B cell (primary cell): ENCODE data around the gene GRK6. TPM values are rescaled to one million over a fixed set of nuclear protein-coding genes. Genes with fewer than 3 reads are reported as not detected.

ENCODE experiments used
- ATAC-seq: fragments of 200-7000 bp; cut with Tn5 transposase; one replicate; pipeline ENCODE4 v1.10.0; 2021; ENCODE audit warnings: low read depth, mild to moderate bottlenecking, moderate number of reproducible peaks, moderate library complexity
- CTCF ChIA-PET: fragments of 350-600 bp; sonication (Branson Sonifier 250); formaldehyde crosslinking; loops from one replicate; lab custom pipeline; 2021; ENCODE audit warnings: antibody characterized with exemption, inconsistent platforms; lab: Charles Lee
- POLR2A ChIA-PET: fragments of 350-600 bp; sonication (Branson Sonifier 250); formaldehyde crosslinking; loops from one replicate; lab custom pipeline; 2021; ENCODE audit warnings: antibody characterized with exemption; lab: Charles Lee
- DNase-seq: peaks from one replicate; pipeline ENCODE4 v3.0.0; 2013
- H2AFZ ChIP-seq: 2 replicates; pipeline ENCODE4 v1.6.1; 2012; ENCODE audit warnings: mild to moderate bottlenecking, low read depth, low read length; ENCODE audit not compliant: insufficient read depth, poor library complexity, severe bottlenecking
- H3K27ac ChIP-seq, 2 donors: 1 replicate in 1 of 2; 2 replicates in 1 of 2; pipeline ENCODE4 v1.5.1; 2012 to 2013; ENCODE audit warnings: low read length in 2 of 2, mild to moderate bottlenecking in 2 of 2, moderate library complexity in 1 of 2
- H3K27me3 ChIP-seq, 4 experiments: fragments of 200-600 bp in 1 of 4; sonication (generic) in 1 of 4; replicated peaks in 1 of 4; 1 replicate in 2 of 4; 2 replicates in 2 of 4; pipeline versions ENCODE4 v1.6.1 to v1.7.0; 2013 to 2016; ENCODE audit warnings: low read length in 3 of 4, mild to moderate bottlenecking in 2 of 4, mixed read lengths in 1 of 4, moderate library complexity in 1 of 4; ENCODE audit not compliant: insufficient read depth in 4 of 4, control insufficient read depth in 3 of 4; ENCODE audit errors: control extremely low read depth in 1 of 4
- H3K36me3 ChIP-seq, 2 experiments: replicated peaks in 1 of 2; 1 replicate in 1 of 2; 2 replicates in 1 of 2; pipeline versions ENCODE4 v1.6.1 to v1.7.1; 2013; ENCODE audit warnings: low read length in 1 of 2; ENCODE audit not compliant: insufficient read depth in 2 of 2, control insufficient read depth in 1 of 2; ENCODE audit errors: control extremely low read depth in 1 of 2, extremely low read depth in 1 of 2
- H3K4me1 ChIP-seq, 2 donors: fragments of 200-600 bp in 1 of 2; sonication (generic) in 1 of 2; 1 replicate in 1 of 2; 2 replicates in 1 of 2; pipeline versions ENCODE4 v1.5.1 to v1.6.1; 2013 to 2017; ENCODE audit warnings: low read length in 2 of 2; ENCODE audit not compliant: control insufficient read depth in 2 of 2, insufficient read depth in 2 of 2
- H3K4me2 ChIP-seq: replicated peaks from 2 replicates; pipeline ENCODE3; 2012; ENCODE audit warnings: mild to moderate bottlenecking, low read depth, low read length; ENCODE audit not compliant: poor library complexity, severe bottlenecking
- H3K4me3 ChIP-seq, 5 experiments: fragments of 200-600 bp in 1 of 5; sonication (generic) in 1 of 5; 1 replicate in 3 of 5; 2 replicates in 2 of 5; pipeline versions ENCODE4 v1.5.1 to v1.7.0; 2011 to 2016; ENCODE audit warnings: low read length in 4 of 5, mild to moderate bottlenecking in 4 of 5, low read depth in 2 of 5, control low read depth in 1 of 5, moderate library complexity in 1 of 5; ENCODE audit not compliant: insufficient read depth in 1 of 5; ENCODE audit errors: control extremely low read depth in 1 of 5, extremely low read depth in 1 of 5
- H3K79me2 ChIP-seq: fragments of 200-600 bp; sonication (generic); one replicate; pipeline ENCODE4 v1.6.0; 2016; ENCODE audit warnings: low read length; ENCODE audit not compliant: control insufficient read depth, insufficient read depth
- H3K9ac ChIP-seq: fragments of 200-600 bp; sonication (generic); 2 replicates; pipeline ENCODE4 v1.6.1; 2017; ENCODE audit warnings: mild to moderate bottlenecking, low read length, moderate library complexity
- H3K9me3 ChIP-seq, 3 donors: one replicate each; pipeline versions ENCODE4 v1.6.1 to v1.7.1; 2013; ENCODE audit warnings: low read length in 2 of 3; ENCODE audit not compliant: control insufficient read depth in 2 of 3, insufficient read depth in 1 of 3; ENCODE audit errors: control extremely low read depth in 1 of 3
- H4K20me1 ChIP-seq: 2 replicates; pipeline ENCODE4 v1.6.0; 2012; ENCODE audit warnings: mild to moderate bottlenecking, low read length; ENCODE audit not compliant: insufficient read depth, control insufficient read depth, poor library complexity, severe bottlenecking
- H3K27ac Mint-ChIP-seq: one replicate; pipeline ENCODE4 v1.8.0; 2021; ENCODE audit warnings: mixed read lengths
- H3K27me3 Mint-ChIP-seq: one replicate; pipeline ENCODE4 v1.8.0; 2021; ENCODE audit warnings: mixed read lengths
- H3K4me1 Mint-ChIP-seq: one replicate; pipeline ENCODE4 v1.8.0; 2021; ENCODE audit warnings: mixed read lengths
- H3K4me3 Mint-ChIP-seq: one replicate; pipeline ENCODE4 v1.8.0; 2021; ENCODE audit warnings: mixed read lengths
- H3K9me3 Mint-ChIP-seq: one replicate; pipeline ENCODE4 v1.8.0; 2022; ENCODE audit warnings: mixed read lengths; ENCODE audit not compliant: insufficient read depth
- CTCF ChIP-seq: fragments of 200-600 bp; IDR thresholded peaks from one replicate; pipeline ENCODE4 v1.8.0; 2022; ENCODE audit warnings: antibody characterized with exemption, mild to moderate bottlenecking
- EZH2 ChIP-seq: IDR thresholded peaks from 2 replicates; pipeline ENCODE4 v1.6.1; 2012; ENCODE audit warnings: borderline replicate concordance, low read depth, mild to moderate bottlenecking, moderate library complexity, low read length; ENCODE audit not compliant: insufficient read depth, poor library complexity, severe bottlenecking
- WGBS: methylation state at CpG from one replicate; pipeline ENCODE4 v1.1.5; 2013; ENCODE audit warnings: missing lambda C conversion rate; ENCODE audit not compliant: insufficient coverage; 5-methylcytosine and 5-hydroxymethylcytosine counted together
- intact Hi-C: fragments of 100-400 bp; cut with micrococcal nuclease; formaldehyde crosslinking; loops from one replicate; pipeline ENCODE4 v1.10.0; 2022
- polyA plus RNA-seq: library from polyadenylated mRNA; depleted of rRNA; stranded (reverse); fragments of >200 nt; gene quantifications from 2 replicates; pipeline ENCODE4 v1.2.3, GENCODE V29; 2012
- total RNA-seq, 2 donors: library from RNA; stranded (reverse); fragments of 120-200 nt in 1 of 2; gene quantifications; 1 replicate in 1 of 2; 2 replicates in 1 of 2; pipeline versions ENCODE4 v1.2.3 to v1.2.4, GENCODE V29; 2013 to 2022

The GRK6 gene
- total and polyA plus RNA-seq, 2 donors (not counting 1 experiment from before 2014, with no cell fraction given), result 155 to 173 TPM

DNA sequence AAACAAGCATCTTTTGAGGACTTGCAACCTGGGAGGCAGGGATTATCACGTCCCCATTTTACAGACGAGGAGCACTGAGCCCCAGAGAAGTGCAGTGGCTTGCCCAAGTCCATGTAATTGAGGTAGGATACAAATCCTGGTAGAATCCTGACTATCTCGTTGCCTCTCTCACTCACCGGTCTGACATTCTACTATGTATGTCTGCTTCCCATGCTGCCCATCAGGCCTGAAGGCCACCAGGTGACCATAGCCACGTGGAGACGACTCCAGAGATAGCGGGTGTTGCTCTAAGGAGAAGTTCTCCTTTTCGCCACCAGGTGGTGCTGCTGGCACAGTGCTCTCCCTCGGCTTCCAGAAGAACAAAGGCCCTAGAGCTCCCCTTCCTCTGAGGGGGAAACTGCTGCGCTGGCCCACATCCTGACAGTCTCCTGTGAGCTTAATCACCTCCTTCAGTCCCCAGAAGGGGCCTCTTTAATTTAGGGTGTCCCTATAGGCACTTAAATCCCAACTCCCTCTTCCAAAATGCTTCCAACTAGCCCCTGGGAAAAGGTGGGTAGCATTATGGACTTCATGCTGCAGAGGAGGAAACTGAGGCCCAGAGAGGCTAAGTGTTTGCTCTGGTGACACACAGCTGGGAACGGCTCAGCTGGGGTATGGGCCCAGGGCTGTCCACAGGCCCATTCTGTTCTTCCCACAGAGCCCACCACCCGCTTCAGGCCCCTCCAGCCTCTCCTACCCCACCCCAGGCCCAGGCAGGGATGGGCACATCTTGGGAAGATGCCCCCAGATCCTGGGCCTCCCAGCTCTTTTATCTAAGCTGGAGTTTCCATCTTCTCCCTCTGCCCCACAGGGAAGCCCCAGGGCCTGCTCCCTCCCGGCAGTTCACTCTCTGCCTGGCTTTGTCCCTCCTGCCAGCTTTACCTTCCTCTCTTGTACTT is 35.8 kb upstream of the GRK6 start:
- H2AFZ ChIP-seq, result no peak overlapping the region
- 20% methylated on average over 13 of the region's 13 CpGs for WGBS
- Mint-ChIP-seq H3K4me1 (peaks cover 27% of the 10 kb centered on the region), H3K4me3 (no peak overlapping the region), H3K27me3 (peaks cover 3% of the 10 kb centered on the region), H3K27ac (peak overlapping the region; percentile 7), H3K9me3 (no peaks in the 10 kb centered on the region)
- H3K4me3 ChIP-seq, result no peak overlapping the region
- CTCF ChIA-PET, result interaction anchor here (0.5 to 10.1 kb wide), 43 partner anchors 10 to 821 kb away, joined by 3 to 186 read pairs (median 4); partner anchors contain the start of genes DBN1, DOK3, F12 and GRK6
- ATAC-seq, result peak; percentile 93
- H3K79me2 ChIP-seq, result no peaks in the 10 kb centered on the region
- peak; percentile 90 for DNase-seq
- H3K36me3 ChIP-seq, result no peaks in the 10 kb centered on the region
- no peak overlapping the region for H3K9ac ChIP-seq
- TF ChIP-seq EZH2 (no peak), CTCF (peak; percentile 94)
- intact Hi-C loops, result loop anchor here (1.0 to 2.0 kb wide), 6 partner anchors 13 to 680 kb away; partner anchors contain the start of genes PDLIM7 and RGS14
- H4K20me1 ChIP-seq, result no peaks in the 10 kb centered on the region
- H3K27ac ChIP-seq, result no peak overlapping the region
- POLR2A ChIA-PET, result interaction anchor here (0.7 to 2.3 kb wide), 3 partner anchors 11 to 63 kb away, joined by 3 to 17 read pairs (median 7); no protein-coding TSS in a partner anchor
- H3K4me2 ChIP-seq, result no peak overlapping the region
- no peaks in the 10 kb centered on the region for H3K9me3 ChIP-seq
- H3K4me1 ChIP-seq, result peaks cover 14 to 24% of the 10 kb centered on the region in 2 donors
- peaks cover 0 to 5% (median 0%) of the 10 kb centered on the region in 4 experiments for H3K27me3 ChIP-seq
